Peyer's patch (tissue), 4 donors: Measurements from ENCODE around the gene TNN. TPM values are rescaled to one million over a fixed set of nuclear protein-coding genes. Genes with fewer than 3 reads are reported as not detected.
"Not testable (repeated sequence)": the region's sequence is repeated elsewhere in the genome, so short reads cannot be mapped to it uniquely, and the experiment has no call there.

ENCODE experiments used
- DNase-seq, 3 donors: peaks; one replicate each; pipeline ENCODE4 v3.0.0-alpha.2; 2017 to 2019
- H3K27ac ChIP-seq, 4 donors: fragments of 200-600 bp; sonication (generic); one replicate each; pipeline ENCODE4 v1.5.1; 2016 to 2019
- H3K27me3 ChIP-seq, 2 donors: fragments of 200-600 bp; sonication (generic); one replicate each; pipeline ENCODE4 v1.5.1; 2019
- H3K36me3 ChIP-seq, 3 donors: fragments of 200-600 bp; sonication (generic); one replicate each; pipeline ENCODE4 v1.5.1; 2016 to 2019
- H3K4me1 ChIP-seq, 4 donors: fragments of 200-600 bp; sonication (generic); one replicate each; pipeline ENCODE4 v1.5.1; 2016 to 2019
- H3K4me3 ChIP-seq, 4 donors: fragments of 200-600 bp; sonication (generic); 1 replicate in 3 of 4; 2 replicates in 1 of 4; pipeline ENCODE4 v1.5.1; 2016 to 2019; ENCODE audit warnings: mild to moderate bottlenecking in 1 of 4
- H3K9me3 ChIP-seq, 4 donors: fragments of 200-600 bp; sonication (generic); one replicate each; pipeline ENCODE4 v1.5.1; 2016 to 2019; ENCODE audit warnings: mild to moderate bottlenecking in 1 of 4
- CTCF ChIP-seq, 6 experiments: fragments of 450-650 bp in 4 of 6; fragments of 200-600 bp in 2 of 6; sonication (generic) in 1 of 6; IDR thresholded peaks; one replicate each; pipeline ENCODE4 v1.5.1; 2017 to 2019; ENCODE audit warnings: antibody characterized with exemption in 6 of 6, mild to moderate bottlenecking in 3 of 6, moderate library complexity in 1 of 6
- POLR2A ChIP-seq, 2 donors: fragments of 450-650 bp; IDR thresholded peaks; one replicate each; pipeline ENCODE4 v1.5.1; 2017; ENCODE audit warnings: antibody characterized with exemption in 2 of 2, mild to moderate bottlenecking in 2 of 2, moderate library complexity in 2 of 2
- total RNA-seq, 4 donors: library from RNA; depleted of rRNA; stranded (reverse); fragments of >200 nt; gene quantifications; one replicate each; pipeline ENCODE4 v1.1.0, GENCODE V29; 2016

Gene TNN
- under 1 TPM in 2 of 4 donors, not detected in 2; 0.35 to 0.83 TPM for total RNA-seq

GRCh38 chr1:175067362-175068106, at the start of gene TNN:
TNN (plus strand) TSS chr1:175067833; CDS start chr1:175077419, 9,586 bp downstream.
- H3K4me3 ChIP-seq, result no peak within 1 kb of the TSS
- DNase-seq, result no peak
- H3K27me3 ChIP-seq, result no peaks in the 10 kb centered on the region
- TF ChIP-seq POLR2A (IDR thresholded peaks at IDR 0.05) (no peak), CTCF (IDR thresholded peaks at IDR 0.05) (no peak)
- H3K4me1 ChIP-seq, result peaks cover 0 to 3% (median 0%) of the 10 kb centered on the region in 4 donors
- H3K36me3 ChIP-seq, result no peaks in the 10 kb centered on the region
- no peak within 1 kb of the TSS for H3K27ac ChIP-seq
- no peaks in the 10 kb centered on the region for H3K9me3 ChIP-seq

- peaks cover 0 to 13% (median 0%) of the 10 kb centered on the region in 4 donors for H3K4me1 ChIP-seq
- no peak overlapping the region for H3K27ac ChIP-seq
- H3K9me3 ChIP-seq, result no peaks in the 10 kb centered on the region
- peaks cover 0 to 34% (median 0%) of the 10 kb centered on the region in 3 donors for H3K36me3 ChIP-seq
- no peak overlapping the region for H3K4me3 ChIP-seq
- H3K27me3 ChIP-seq, result no peaks in the 10 kb centered on the region
- TF ChIP-seq POLR2A (IDR thresholded peaks at IDR 0.05) (no peak), CTCF (IDR thresholded peaks at IDR 0.05) (no peak)
- no peak for DNase-seq
These were observed 48.1 kb upstream of the TNN start for GRCh38 chr1:175019524-175019923.

GRCh38 chr1:175023043-175023921, 44.4 kb upstream of the TNN start, which contains the start of gene MRPS14:
MRPS14 (minus strand) TSS chr1:175023425; CDS start chr1:175023408, 17 bp downstream.
- H3K36me3 ChIP-seq, result peaks cover 0 to under 1% (median 0%) of the 10 kb centered on the region in 3 donors
- H3K4me3 ChIP-seq, result peak within 1 kb of the TSS; percentile 83 to 99 (median 94)
- H3K4me1 ChIP-seq, result peaks cover 0 to 13% (median 0%) of the 10 kb centered on the region in 4 donors
- no peaks in the 10 kb centered on the region for H3K9me3 ChIP-seq
- no peaks in the 10 kb centered on the region for H3K27me3 ChIP-seq
- DNase-seq, result peak; percentile 98 to 99 (median 98)
- peak within 1 kb of the TSS; percentile 77 to 86 (median 83) for H3K27ac ChIP-seq
- TF ChIP-seq CTCF (IDR thresholded peaks at IDR 0.05) (no peak), POLR2A (IDR thresholded peaks at IDR 0.05) (peak; percentile 37 to 66)

- Histone ChIP-seq H3K4me1 (peaks cover 0 to 13% (median 0%) of the 10 kb centered on the region in 4 donors), H3K4me3 (peak overlapping the region; percentile 83 to 99 (median 94)), H3K27ac (peak overlapping the region; percentile 77 to 86 (median 83))
- DNase-seq, H3K27me3 ChIP-seq, H3K36me3 ChIP-seq, H3K9me3 ChIP-seq: not testable (repeated sequence)
These were observed 43.8 kb upstream of the TNN start for GRCh38 chr1:175023922-175024242.

- Histone ChIP-seq H3K36me3 (no peaks in the 10 kb centered on the region), H3K4me1 (peaks cover 0 to 13% (median 0%) of the 10 kb centered on the region in 4 donors), H3K9me3 (no peaks in the 10 kb centered on the region), H3K27ac (no peak overlapping the region), H3K27me3 (no peaks in the 10 kb centered on the region), H3K4me3 (no peak overlapping the region)
- no peak for DNase-seq
- TF ChIP-seq CTCF (IDR thresholded peaks at IDR 0.05) (no peak), POLR2A (IDR thresholded peaks at IDR 0.05) (no peak)
These were observed 42.9 kb upstream of the TNN start for GRCh38 chr1:175024773-175025172.

GRCh38 chr1:175033953-175034352, 33.7 kb upstream of the TNN start:
- Histone ChIP-seq H3K27ac (no peak overlapping the region), H3K4me1 (no peaks in the 10 kb centered on the region), H3K4me3 (no peak overlapping the region), H3K27me3 (no peaks in the 10 kb centered on the region), H3K36me3 (no peaks in the 10 kb centered on the region), H3K9me3 (no peaks in the 10 kb centered on the region)
- TF ChIP-seq POLR2A (IDR thresholded peaks at IDR 0.05) (no peak), CTCF (IDR thresholded peaks at IDR 0.05) (no peak)
- DNase-seq, result no peak
